Tibial nerve (tissue), 4 donors: ENCODE results near the gene CTBS. TPM values are rescaled to one million over a fixed set of nuclear protein-coding genes. Genes with fewer than 3 reads are reported as not detected.

Source experiments
- DNase-seq, 2 donors: peaks; one replicate each; pipeline ENCODE4 v3.0.0-alpha.2; 2019; ENCODE audit warnings: low spot score in 2 of 2
- H3K27ac ChIP-seq, 4 donors: fragments of 200-600 bp; sonication (generic) in 3 of 4; one replicate each; pipeline ENCODE4 v1.5.1; 2017 to 2019; ENCODE audit warnings: mild to moderate bottlenecking in 1 of 4
- H3K27me3 ChIP-seq, 2 donors: fragments of 200-600 bp; sonication (generic) in 1 of 2; one replicate each; pipeline versions ENCODE4 v1.5.1 to v1.6.0; 2017 to 2019
- H3K36me3 ChIP-seq, 3 donors: fragments of 200-600 bp; sonication (generic); one replicate each; pipeline ENCODE4 v1.5.1; 2018 to 2019
- H3K4me1 ChIP-seq, 4 donors: fragments of 200-600 bp; sonication (generic) in 3 of 4; one replicate each; pipeline ENCODE4 v1.5.1; 2017 to 2019
- H3K4me3 ChIP-seq, 4 donors: fragments of 200-600 bp; sonication (generic) in 3 of 4; one replicate each; pipeline ENCODE4 v1.5.1; 2017 to 2019; ENCODE audit warnings: mild to moderate bottlenecking in 1 of 4, moderate library complexity in 1 of 4
- H3K9me3 ChIP-seq, 4 donors: fragments of 200-600 bp; sonication (generic) in 3 of 4; one replicate each; pipeline ENCODE4 v1.5.1; 2017 to 2019
- CTCF ChIP-seq, 5 experiments: fragments of 200-600 bp in 3 of 5; fragments of 450-650 bp in 2 of 5; sonication (generic) in 3 of 5; IDR thresholded peaks; one replicate each; pipeline ENCODE4 v1.5.1; 2016 to 2019; ENCODE audit warnings: antibody characterized with exemption in 5 of 5, mild to moderate bottlenecking in 3 of 5, moderate library complexity in 2 of 5
- EP300 ChIP-seq, 2 donors: sonication (generic); formaldehyde crosslinking; IDR thresholded peaks; one replicate each; pipeline ENCODE4 v1.6.1; 2017; ENCODE audit warnings: antibody characterized with exemption in 2 of 2, mild to moderate bottlenecking in 1 of 2
- POLR2A ChIP-seq, 2 donors: fragments of 450-650 bp; IDR thresholded peaks; one replicate each; pipeline ENCODE4 v1.6.1; 2017; ENCODE audit warnings: antibody characterized with exemption in 2 of 2, mild to moderate bottlenecking in 2 of 2, moderate library complexity in 2 of 2
- WGBS, 2 donors: methylation state at CpG; one replicate each; pipeline ENCODE4 v1.1.5; 2018; 5-methylcytosine and 5-hydroxymethylcytosine counted together
- total RNA-seq, 4 donors: library from RNA; depleted of rRNA; stranded (reverse); fragments of >200 nt; gene quantifications; one replicate each; pipeline ENCODE4 v1.1.0, GENCODE V29; 2016

The CTBS gene
- total RNA-seq, 4 donors from 2014 or later, result 12.9 to 18.4 (median 15.7) TPM

GRCh38 chr1:84585803-84586202 lies 11.6 kb upstream of the CTBS start:
- TF ChIP-seq CTCF (IDR thresholded peaks at IDR 0.05) (no peak), EP300 (IDR thresholded peaks at IDR 0.05) (no peak), POLR2A (IDR thresholded peaks at IDR 0.05) (no peak)
- Histone ChIP-seq H3K4me3 (no peak overlapping the region), H3K27ac (no peak overlapping the region), H3K27me3 (no peaks in the 10 kb centered on the region), H3K36me3 (no peaks in the 10 kb centered on the region), H3K4me1 (peaks cover 0 to 10% (median 8%) of the 10 kb centered on the region in 4 donors), H3K9me3 (no peaks in the 10 kb centered on the region)
- 10 to 32% methylated on average over 1 of the region's 1 CpG for WGBS, 2 donors
- DNase-seq, result no peak

GRCh38 chr1:84584126-84584525 lies 9.9 kb upstream of the CTBS start:
- H3K4me1 ChIP-seq, result peaks cover 0 to 10% (median 8%) of the 10 kb centered on the region in 4 donors
- H3K27ac ChIP-seq, result peak overlapping the region in 1 of 4 donors; percentile 2
- H3K36me3 ChIP-seq, result no peaks in the 10 kb centered on the region
- DNase-seq, result no peak
- H3K9me3 ChIP-seq, result no peaks in the 10 kb centered on the region
- TF ChIP-seq EP300 (IDR thresholded peaks at IDR 0.05) (no peak), POLR2A (IDR thresholded peaks at IDR 0.05) (no peak), CTCF (IDR thresholded peaks at IDR 0.05) (no peak)
- no peak overlapping the region for H3K4me3 ChIP-seq
- H3K27me3 ChIP-seq, result no peaks in the 10 kb centered on the region
- 77 to 90% methylated on average over 1 to 2 of the region's 2 CpGs for WGBS, 2 donors

GRCh38 chr1:84583648-84584047 lies 9.4 kb upstream of the CTBS start:
- H3K27ac ChIP-seq, result peak overlapping the region in 1 of 4 donors; percentile 2
- 50 to 59% methylated on average over 10 of the region's 10 CpGs for WGBS, 2 donors
- peaks cover 0 to 10% (median 8%) of the 10 kb centered on the region in 4 donors for H3K4me1 ChIP-seq
- H3K27me3 ChIP-seq, result no peaks in the 10 kb centered on the region
- no peak for TF ChIP-seq EP300 (IDR thresholded peaks at IDR 0.05)
- no peak for TF ChIP-seq CTCF (IDR thresholded peaks at IDR 0.05)
- TF ChIP-seq POLR2A (IDR thresholded peaks at IDR 0.05), result no peak
- DNase-seq, result no peak
- H3K36me3 ChIP-seq, result no peaks in the 10 kb centered on the region
- H3K4me3 ChIP-seq, result no peak overlapping the region
- no peaks in the 10 kb centered on the region for H3K9me3 ChIP-seq

- 71 to 76% methylated on average over 7 of the region's 7 CpGs for WGBS, 2 donors
- Histone ChIP-seq H3K4me3 (no peak overlapping the region), H3K9me3 (no peaks in the 10 kb centered on the region), H3K4me1 (peaks cover 0 to 10% (median 8%) of the 10 kb centered on the region in 4 donors), H3K27ac (peak overlapping the region in 2 of 4 donors; percentile 2 to 22), H3K36me3 (no peaks in the 10 kb centered on the region), H3K27me3 (no peaks in the 10 kb centered on the region)
- DNase-seq, result no peak
- TF ChIP-seq POLR2A (IDR thresholded peaks at IDR 0.05) (no peak), CTCF (IDR thresholded peaks at IDR 0.05) (no peak), EP300 (IDR thresholded peaks at IDR 0.05) (no peak)
Measured at GRCh38 chr1:84582802-84583587, 8.8 kb upstream of the CTBS start.

GRCh38 chr1:84581648-84582047 lies 7.4 kb upstream of the CTBS start:
- Histone ChIP-seq H3K9me3 (no peaks in the 10 kb centered on the region), H3K36me3 (no peaks in the 10 kb centered on the region), H3K27me3 (no peaks in the 10 kb centered on the region), H3K4me1 (peaks cover 0 to 10% (median 8%) of the 10 kb centered on the region in 4 donors), H3K27ac (no peak overlapping the region), H3K4me3 (no peak overlapping the region)
- no peak for DNase-seq
- TF ChIP-seq CTCF (IDR thresholded peaks at IDR 0.05), result no peak
- TF ChIP-seq POLR2A (IDR thresholded peaks at IDR 0.05), result no peak
- TF ChIP-seq EP300 (IDR thresholded peaks at IDR 0.05), result no peak
- WGBS, 2 donors, result 89 to 91% methylated on average over 3 of the region's 3 CpGs
